KBM-7 (cell line): ENCODE data around the gene TRIP13.

Source experiments
- DNase-seq: peaks from one replicate; pipeline ENCODE4 v3.0.0-alpha.2; 2015
- in situ Hi-C: fragments of 300-500 bp; cut with MboI; formaldehyde crosslinking; loops from 2 replicates; pipeline ENCODE4 v1.14.3; 2020; ENCODE audit warnings: low sequenced_read_pairs, low pct_unique_long_range_greater_than_20kb, mixed read lengths

TRIP13 gene

DNA sequence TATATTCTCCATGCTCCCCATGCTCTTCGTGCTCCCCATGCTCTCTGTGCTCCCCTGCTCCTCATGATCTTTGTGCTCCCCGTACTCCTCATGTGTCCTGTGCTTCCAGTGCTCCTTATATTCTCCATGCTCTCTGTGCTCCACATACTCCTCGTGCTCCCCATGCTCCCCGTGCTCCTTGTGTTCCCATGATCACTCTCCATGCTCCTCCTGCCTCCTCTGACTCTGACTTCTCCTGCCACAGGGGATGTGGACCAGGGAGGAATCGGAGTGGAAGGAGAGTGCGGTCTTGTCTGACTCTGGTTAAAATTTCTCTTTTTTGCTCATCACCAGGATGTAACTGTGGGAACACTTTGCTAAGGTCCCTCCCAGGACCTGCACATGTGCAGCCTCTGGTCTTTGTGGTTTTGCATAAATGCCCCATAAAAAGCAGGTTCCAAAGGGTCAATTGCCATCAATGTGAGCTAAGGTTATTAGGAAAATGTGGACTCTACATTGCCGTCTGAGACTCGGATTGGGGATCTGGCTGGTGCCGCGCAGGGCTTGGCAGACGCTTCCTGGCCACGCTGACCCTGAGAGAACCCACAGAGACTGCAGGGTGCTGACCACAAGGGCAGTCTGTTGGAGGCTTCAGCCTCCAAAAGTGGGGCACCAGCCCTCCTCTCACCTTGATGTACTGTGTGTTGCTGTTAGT, 52.5 kb downstream of the TRIP13 start:
- in situ Hi-C loops = loop anchor here (25.0 kb wide), 2 partner anchors 217 to 692 kb away; no protein-coding TSS in a partner anchor
- DNase-seq = no peak

DNA sequence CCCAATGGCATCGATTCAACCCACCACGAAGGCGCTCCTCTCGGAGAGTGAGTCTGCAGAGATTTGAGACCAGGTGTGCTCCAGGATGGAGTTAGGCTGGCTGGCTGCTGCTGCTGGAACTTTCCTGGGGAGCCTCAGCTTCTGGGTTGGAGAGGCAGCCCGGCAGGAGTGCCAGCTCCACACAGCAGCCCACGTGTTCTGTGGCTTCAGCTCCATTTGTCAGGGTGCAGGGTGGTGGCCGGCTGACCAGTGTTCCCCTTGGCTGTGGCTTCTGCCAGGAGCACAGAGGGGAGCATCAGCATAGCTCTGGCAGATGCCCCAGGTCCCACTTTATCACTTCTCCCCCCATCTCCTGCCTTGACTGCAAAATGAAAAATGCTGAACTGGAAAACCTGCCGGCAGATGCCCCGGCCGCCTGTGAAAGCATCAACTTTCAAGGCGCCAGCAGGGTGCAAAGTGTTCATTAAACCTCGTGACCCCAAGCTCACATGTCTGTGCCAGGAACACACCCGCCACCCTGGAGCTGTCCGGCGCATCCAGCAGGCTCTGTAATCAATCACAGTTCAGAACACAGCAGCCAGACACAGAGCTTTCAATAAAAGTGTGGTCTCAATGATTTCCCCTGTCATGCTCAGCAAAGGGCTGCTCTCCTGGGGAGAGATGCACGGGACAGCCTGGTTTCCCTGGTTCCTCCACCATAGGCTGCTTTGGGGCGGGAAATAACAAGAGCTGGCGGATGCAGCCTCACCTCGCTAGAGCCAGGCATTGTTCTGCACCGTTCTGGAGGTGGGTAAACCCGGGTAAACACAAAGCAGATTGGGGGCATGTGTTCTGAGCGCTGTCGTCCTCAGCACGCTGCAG, 53.2 kb downstream of the TRIP13 start:
- in situ Hi-C loops = loop anchor here (25.0 kb wide), 2 partner anchors 216 to 691 kb away; no protein-coding TSS in a partner anchor
- no peak for DNase-seq

DNA sequence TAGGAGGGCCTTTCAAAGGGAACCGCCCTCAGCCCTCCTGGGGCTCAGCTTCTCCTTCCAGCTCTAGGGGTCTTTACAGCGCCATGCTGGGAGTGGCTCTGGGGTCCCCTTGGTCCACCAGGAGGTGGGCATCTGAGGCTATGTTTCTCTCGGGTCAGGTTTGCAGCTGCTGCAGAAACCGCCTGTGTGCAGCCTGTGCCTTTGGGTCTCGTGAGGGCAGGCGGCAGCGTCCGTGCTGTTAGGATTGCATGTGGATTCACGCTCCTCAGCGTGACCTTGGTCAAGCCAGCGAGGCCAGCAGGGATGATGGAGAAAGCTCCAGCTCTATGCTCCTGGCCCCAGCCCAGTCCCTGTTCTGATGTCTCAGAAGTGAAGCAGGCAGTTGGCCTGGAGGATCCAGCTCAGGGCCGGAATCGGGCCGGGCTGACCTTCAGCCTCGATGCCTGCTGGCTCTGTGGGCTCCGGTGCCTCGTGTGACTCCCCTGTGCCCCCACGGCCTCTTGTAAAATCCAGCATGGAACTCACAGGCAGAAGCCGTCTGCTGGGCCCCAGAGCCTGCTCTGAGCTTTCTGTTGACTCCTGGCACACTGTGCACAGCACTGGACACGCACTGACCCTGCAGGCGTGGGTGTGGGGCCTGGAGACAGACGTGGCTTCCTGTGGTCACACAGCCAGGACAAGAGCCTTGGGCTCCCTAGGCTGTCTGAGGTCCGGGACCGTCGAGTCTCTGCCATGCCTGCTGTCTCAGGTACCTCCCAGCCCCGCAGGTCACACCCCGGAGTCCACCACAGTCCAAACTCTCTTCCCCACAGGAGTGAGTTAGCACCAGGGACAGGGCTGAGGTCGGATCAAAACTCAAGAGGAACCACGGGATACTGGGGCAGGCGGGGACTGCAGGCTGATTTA, 54.3 kb downstream of the TRIP13 start:
- no peak for DNase-seq
- in situ Hi-C loops = loop anchor here (25.0 kb wide), 2 partner anchors 215 to 690 kb away; no protein-coding TSS in a partner anchor

GRCh38 chr5:947626-948471, 55.2 kb downstream of the TRIP13 start:
- in situ Hi-C loops = loop anchor here (25.0 kb wide), 2 partner anchors 214 to 689 kb away; no protein-coding TSS in a partner anchor
- DNase-seq = no peak

GRCh38 chr5:948472-949274, 56.0 kb downstream of the TRIP13 start:
- in situ Hi-C loops = loop anchor here (25.0 kb wide), 2 partner anchors 214 to 689 kb away; no protein-coding TSS in a partner anchor
- no peak for DNase-seq

GRCh38 chr5:949275-949543, 56.5 kb downstream of the TRIP13 start:
- in situ Hi-C loops = loop anchor here (25.0 kb wide), 2 partner anchors 213 to 688 kb away; no protein-coding TSS in a partner anchor

DNA sequence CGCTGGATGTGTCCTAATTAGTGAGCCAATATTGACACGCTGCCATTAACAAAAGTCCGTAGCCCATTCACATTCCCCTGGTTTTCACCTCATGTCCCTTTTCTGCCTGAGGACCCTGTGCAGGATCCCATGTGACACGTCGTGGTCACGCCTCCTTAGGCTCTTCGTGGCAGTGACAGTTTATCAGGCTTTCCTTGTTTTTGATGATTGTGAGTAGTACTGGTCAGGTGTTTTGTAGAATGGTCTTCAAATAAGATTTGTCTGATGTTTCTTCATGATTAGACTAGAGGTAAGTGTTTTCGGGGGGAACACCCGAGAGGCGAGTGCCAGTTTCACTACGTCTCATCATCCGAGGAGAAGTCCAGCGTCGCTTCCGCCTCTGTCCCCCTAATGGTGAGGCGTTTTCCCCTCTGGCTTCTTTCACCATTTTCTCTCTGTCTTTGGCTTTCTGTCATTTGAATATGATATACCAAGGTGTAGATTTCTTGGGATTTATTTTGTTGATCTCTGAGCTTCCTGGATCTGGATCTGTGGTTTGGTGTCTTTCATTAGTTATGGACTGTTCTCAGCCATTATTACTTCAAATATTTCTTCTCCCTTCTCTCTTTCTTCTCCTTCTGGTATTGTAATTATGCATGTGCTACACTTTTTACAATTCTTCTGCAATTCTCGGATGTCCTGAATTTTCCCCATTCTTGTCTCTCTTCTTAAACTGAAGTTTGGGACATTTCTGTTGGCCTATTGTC, 57.3 kb downstream of the TRIP13 start:
- DNase-seq = no peak
- in situ Hi-C loops = loop anchor here (25.0 kb wide), 2 partner anchors 212 to 687 kb away; no protein-coding TSS in a partner anchor

More at GRCh38 chr5:949275-949543, 56.5 kb downstream of the TRIP13 start:
- no peak for DNase-seq

GRCh38 chr5:951940-952596, 59.4 kb downstream of the TRIP13 start:
- no peak for DNase-seq
- in situ Hi-C loops = no loop called here

DNA sequence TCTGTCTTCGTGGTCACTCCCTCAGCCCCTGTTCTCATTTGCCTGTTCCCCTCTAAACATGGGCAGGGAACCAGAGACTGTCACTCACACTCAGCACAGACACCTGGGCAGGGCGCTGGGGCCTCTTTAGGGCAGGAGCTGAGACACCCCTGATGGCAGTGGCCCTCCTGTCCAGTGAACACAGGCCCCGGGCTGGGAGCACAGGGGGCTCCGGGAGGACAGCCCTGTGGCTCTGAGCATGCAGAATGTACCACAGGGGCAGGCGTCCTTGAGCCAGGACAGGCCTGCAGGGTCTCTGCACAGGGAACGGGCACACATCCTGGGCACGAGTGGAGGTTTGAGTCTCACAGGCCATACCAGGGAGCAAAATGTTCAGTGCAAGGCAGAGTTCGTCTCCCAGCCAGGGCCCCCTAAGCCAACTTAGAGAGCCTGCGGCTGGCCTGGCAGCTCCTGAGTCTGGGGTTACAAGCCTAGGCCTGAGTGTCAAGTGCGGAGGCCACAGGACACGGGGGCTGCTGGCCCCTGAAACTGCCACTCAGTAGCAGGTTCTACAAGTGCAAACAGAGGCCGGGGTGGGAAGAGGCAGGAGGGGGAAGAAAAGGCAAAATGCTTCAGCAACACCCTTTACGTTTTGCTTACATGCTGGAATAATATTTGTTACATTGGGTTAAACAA, 60.0 kb downstream of the TRIP13 start:
- no peak for DNase-seq
- in situ Hi-C loops = no loop called here

DNA sequence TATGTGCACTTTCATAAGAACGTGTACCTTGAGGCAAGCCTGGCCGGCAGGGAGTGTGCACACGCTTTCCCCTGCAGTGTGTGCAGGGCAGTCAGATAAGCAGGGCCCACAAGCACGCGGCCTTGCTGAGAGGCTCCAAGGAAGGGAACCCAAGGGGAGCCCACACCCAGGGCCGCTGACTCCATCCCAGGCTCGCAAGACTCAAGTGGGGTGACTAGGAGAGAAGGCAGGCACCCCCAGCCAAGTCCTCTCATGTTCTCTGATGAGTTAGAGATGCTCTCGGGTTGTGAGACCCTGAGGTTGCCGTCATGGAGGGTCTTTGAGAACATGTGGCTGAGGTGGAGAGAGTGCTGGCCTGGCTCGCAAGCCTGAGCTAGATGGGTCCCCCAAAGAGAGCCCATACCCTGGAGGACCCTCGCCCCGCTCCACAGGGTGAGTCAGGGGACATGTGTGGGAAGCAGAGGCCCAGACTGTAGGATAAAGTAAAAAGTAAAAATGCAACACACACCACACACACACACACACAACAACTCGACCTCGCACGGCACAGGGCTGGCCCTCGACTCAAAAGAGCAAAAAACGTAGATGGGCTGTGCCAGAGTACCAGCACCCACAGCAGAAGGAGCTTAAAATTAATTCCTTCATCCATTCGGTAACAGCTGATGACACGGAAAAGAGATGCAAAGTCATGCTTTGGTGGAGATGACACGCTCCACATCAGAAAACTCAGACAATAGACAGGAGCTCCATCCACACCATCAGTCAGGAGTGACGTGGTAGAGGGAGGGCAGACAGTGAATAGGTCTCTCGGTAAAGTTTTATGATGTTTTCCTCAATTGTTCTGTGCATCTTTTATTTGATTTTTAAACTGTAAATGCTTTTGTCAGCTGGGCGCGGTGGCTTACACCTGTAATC, 61.1 kb downstream of the TRIP13 start:
- no peak for DNase-seq
- in situ Hi-C loops = no loop called here

GRCh38 chr5:955886-956761, 63.4 kb downstream of the TRIP13 start:
- in situ Hi-C loops = no loop called here
- DNase-seq = no peak

DNA sequence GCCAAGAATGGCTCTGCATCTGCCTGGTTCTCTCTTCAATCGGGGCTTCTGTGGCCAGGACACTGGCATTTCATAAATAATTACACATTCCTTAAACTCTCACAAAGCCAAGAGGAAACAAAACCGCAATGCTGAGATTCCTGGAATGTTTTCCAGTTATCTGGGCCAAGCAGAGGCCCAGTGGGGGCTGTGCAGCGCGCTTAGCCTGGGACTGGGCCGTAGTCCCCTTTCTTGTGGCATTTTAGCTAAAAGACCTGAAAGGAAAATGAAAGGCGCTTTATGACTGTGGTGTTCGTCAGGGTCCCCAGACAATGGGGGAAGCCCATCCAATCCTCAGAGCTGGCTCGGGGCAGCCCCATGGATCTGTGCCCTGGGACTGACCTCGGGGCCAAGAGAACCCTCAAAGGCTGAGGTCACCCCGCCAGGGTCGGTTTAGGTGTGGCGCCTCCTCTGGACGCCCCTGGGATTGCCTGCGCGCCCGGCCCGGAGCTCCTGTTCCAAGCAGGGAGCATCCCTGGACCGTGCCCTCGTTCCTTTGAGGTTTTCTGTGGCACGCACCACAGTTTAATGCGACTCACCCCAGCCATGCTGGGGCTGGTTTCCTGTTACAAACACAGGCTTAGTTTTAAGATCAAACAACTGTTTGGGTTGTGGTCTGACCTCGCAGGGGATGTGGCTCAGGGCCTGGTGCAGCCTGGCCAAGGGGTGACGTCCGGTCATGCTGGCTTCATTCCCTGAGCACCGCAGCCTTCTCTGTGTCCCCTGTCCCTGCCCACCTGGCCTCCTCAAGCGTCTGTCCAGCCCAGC, 64.5 kb downstream of the TRIP13 start:
- in situ Hi-C loops = no loop called here
- peak; percentile 16 for DNase-seq

GRCh38 chr5:957748-958485, 65.2 kb downstream of the TRIP13 start:
- in situ Hi-C loops = no loop called here
- DNase-seq = no peak
